SH-SY5Y (cell line): ENCODE data around the gene PRRX2.

Experiments used
- GATA2 ChIP-seq: IDR thresholded peaks from 2 replicates; pipeline ENCODE4 v1.6.1; 2011; ENCODE audit warnings: mild to moderate bottlenecking, low read depth, low read length
- GATA3 ChIP-seq: IDR thresholded peaks from 2 replicates; pipeline ENCODE4 v1.6.1; 2011; ENCODE audit warnings: low read depth, mild to moderate bottlenecking, low read length, moderate library complexity

DNA sequence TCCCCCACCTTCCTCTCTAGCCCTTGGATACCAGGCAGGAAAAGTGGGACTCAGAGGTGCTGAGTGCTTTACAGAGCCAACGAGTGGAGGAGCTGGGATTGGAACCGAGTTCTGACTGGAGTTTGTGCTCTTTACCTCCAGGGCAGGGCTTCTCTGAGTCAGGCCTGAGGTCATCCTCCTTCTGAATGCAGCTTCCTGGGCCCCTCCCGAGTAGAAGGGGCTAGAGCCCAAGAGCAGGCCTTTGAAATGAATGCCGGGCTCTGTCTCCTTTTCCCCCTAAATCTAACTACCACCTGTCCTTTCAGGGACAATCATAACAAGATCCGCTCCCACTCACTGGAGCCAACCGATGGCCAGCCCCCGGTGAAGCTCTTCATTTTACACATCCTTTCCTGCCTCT, 74.7 kb downstream of the PRRX2 start:
- TF ChIP-seq GATA2 (no peak), GATA3 (no peak)
